Measurements from ENCODE around the gene COA6.

- TF ChIP-seq REST (IDR thresholded peaks at IDR 0.05; ENCODE audit: insufficient read depth in 1 of 2, low read depth in 2 of 2, low read length in 2 of 2), result no peak
- TF ChIP-seq SIN3A (IDR thresholded peaks at IDR 0.05; ENCODE audit: borderline replicate concordance, insufficient read depth, low read length), result no peak
- no peak for TF ChIP-seq POLR2AphosphoS5 (IDR thresholded peaks at IDR 0.05; ENCODE audit: low read depth, low read length)
- TF ChIP-seq FOXP2 (optimal IDR thresholded peaks at IDR 0.05; ENCODE audit: borderline replicate concordance, extremely low read depth, extremely low read length, insufficient read depth), result no peak
- no peak for TF ChIP-seq TAF1 (IDR thresholded peaks at IDR 0.05; ENCODE audit: borderline replicate concordance, insufficient read depth, low read length)
Observed at GRCh38 chr1:234372011-234372757, 1.1 kb upstream of the COA6 start.
